Skeletal muscle cell (primary cell): Measurements from ENCODE around the gene PHKA2.

Experiments used
- DNase-seq: peaks from one replicate; pipeline ENCODE4 v3.0.0-alpha.2; 2010; ENCODE audit warnings: low read depth
- H3K4me3 ChIP-seq: 2 replicates; pipeline ENCODE4 v1.5.1; 2011; ENCODE audit warnings: low read depth, mild to moderate bottlenecking, control low read depth, low read length, moderate library complexity

The PHKA2 gene

DNA sequence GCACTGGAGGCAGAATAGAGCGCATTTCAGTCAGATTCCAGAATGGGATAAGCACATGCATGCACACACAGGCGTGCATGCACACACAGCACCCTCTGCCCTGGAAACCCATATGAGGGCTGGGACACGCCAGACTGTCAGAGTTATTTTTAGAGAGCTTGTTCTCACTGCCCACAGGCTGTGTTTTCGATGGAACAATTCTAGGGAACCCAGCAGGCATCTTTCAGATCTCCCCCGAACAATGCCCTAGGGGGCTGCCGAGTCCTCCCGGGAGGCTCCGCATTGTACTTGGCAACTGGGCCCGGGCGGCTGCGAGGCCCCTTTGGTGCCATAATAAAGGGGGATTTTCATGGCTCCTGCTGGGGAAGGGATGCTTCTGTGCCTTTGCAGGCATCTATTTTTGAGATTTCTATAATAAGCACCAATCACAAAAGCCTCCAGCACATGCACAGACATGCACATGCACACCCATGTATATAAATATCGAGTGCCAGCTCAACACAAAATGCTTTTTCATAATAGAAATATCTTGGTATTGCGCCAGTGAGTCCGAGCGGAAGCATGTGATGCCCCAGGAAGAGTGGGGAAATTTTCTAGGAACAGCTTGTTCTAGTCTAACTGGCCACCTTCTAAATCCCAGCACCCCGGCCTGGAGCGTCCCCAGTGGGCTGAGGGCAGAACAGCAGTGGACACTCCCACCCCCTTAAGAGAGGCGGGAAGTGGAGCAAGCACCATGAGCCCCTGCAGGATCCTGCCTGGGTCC, 88.5 kb downstream of the PHKA2 start:
- DNase-seq: no peak
- H3K4me3 ChIP-seq: no peak overlapping the region

GRCh38 chrX:18894156-18894555, 89.8 kb downstream of the PHKA2 start:
- no peak overlapping the region for H3K4me3 ChIP-seq

DNA sequence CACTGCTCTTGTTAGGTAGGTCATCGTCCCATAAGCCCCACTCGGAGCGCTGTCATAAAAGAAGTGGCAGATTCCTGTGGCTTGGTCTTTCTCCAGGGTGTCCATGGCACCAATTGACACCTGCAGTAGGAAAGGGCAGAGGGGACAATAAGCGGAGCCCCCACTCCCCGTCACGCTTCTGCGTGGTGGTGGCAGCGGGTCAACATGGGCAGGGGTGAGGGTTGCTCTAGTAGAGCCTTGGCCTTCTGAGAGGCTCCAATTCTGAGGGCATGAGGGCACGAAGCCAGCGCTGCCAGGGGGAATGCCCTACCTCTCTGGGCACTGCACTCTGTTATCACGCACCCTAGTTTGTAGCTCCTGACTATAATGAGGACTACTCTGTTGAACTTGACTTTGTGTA, 90.4 kb downstream of the PHKA2 start:
- H3K4me3 ChIP-seq: no peak overlapping the region
- DNase-seq: no peak

More at GRCh38 chrX:18894156-18894555, 89.8 kb downstream of the PHKA2 start:
- DNase-seq: no peak

GRCh38 chrX:18892899-18893298, 91.0 kb downstream of the PHKA2 start:
- no peak for DNase-seq
- H3K4me3 ChIP-seq: no peak overlapping the region

GRCh38 chrX:18891548-18891945, 92.4 kb downstream of the PHKA2 start:
- H3K4me3 ChIP-seq: no peak overlapping the region
- no peak for DNase-seq

- H3K4me3 ChIP-seq: no peak overlapping the region
- DNase-seq: no peak
Observed at GRCh38 chrX:18890724-18891547, 93.0 kb downstream of the PHKA2 start.

GRCh38 chrX:18890049-18890381, 93.9 kb downstream of the PHKA2 start:
- no peak for DNase-seq
- H3K4me3 ChIP-seq: no peak overlapping the region

DNA sequence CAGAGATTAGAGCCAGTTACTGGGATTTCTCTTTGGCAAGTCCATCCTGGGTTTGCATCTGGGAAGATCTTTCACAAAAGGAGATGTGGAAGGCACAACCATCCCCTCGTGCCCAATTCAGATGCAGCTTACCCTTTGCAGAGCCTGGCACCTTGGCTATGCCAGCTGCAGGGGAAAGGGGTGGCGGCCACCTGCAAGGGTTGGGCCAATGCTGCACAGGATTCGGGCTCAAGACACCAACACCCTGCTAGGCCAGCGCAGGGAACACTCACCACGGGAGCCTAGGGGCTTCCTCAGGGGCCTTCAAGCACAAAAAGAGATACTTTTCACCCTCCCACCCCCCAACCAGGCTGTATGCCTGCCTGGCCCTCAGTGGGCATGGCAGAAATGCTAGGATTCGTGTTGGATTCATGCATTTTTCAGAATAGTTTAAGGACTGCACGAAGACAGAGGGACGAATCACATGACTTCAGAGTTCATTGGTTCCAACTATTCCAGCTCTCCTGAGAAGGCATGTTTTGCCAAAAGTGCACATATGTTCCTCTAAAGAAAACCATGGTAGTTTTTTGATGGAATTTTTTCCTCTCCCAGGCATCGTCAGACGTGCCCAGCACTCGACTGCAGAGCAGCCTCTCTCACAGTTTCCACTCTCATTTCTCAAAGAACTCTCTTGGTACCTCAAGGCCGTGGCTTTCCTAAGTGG, 94.4 kb downstream of the PHKA2 start:
- H3K4me3 ChIP-seq: no peak overlapping the region
- no peak for DNase-seq

- DNase-seq: no peak
- H3K4me3 ChIP-seq: no peak overlapping the region
Observed at GRCh38 chrX:18888281-18888680, 95.6 kb downstream of the PHKA2 start.

- DNase-seq: no peak
- no peak overlapping the region for H3K4me3 ChIP-seq
Observed at GRCh38 chrX:18887825-18888212, 96.1 kb downstream of the PHKA2 start.

DNA sequence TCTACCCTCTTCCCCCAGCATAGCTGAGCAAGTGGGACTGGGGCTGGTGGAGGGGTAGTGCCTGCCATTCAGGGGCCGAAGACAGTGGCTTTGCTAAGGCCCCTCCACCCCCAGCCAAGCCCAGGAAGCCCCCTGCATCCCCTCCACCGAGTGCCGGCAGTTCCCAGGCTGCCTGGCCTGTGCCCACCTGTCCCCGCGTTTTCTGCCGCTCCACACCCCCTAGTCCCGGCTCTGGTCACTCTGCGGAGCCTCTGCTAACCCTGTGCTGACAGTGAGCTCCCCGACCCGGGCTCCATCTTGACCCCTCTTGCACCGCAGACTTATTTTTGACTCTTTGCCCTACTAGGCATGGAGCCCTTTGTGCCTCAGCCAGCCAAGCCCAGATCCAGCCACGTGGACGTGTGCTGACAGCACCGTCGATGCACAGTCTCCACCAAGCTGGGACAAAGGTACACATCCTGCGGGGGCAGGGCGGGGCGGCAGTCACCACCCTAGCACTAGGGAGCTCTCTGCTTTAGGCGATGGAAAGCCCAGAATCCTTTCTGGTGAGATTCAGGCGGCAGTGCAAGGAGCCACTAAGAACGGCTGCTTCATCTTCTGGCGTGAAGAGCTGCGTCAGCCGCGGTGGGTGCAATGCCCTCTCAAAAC, 96.6 kb downstream of the PHKA2 start:
- no peak overlapping the region for H3K4me3 ChIP-seq
- DNase-seq: no peak

DNA sequence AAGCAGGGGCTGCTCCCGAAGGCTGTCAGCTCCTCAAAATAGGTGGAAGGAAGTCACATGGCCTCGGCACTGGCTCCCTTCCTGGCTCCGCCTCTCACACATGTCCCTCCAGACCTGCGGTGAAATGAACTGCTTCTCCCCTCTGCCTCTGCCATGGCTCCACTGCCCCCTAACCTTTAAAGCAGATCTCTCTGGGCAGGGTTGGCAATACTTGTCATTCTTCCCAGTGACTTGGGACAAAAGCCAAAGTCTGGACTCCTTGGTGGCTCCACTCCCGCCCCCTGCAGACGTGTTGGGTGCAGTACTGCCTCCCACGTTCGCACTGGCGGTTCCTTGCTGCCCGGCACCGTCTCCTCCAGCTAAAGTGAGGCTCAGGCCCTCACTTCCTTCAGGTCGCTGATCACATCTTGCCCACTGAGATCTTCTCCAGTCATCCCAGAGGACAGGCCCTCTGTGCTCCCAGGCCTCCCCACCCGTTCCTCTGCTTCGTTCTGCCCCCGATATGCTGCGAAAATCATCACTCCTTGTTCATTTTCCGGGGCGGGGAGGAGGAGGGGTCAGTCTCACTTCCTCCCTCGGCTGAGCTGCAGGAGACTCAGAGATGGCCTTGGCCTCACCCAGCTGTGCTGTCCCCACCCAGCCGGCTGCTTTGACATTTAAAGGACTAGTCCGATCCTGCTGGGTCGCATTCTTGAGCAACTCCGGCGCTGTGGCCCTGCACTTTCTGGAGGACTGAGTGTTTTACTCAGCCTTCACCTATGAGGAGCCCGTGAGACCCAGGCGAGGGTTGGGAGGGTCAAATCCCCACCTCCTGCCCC, 97.4 kb downstream of the PHKA2 start:
- H3K4me3 ChIP-seq: peak overlapping the region; percentile 32
- no peak for DNase-seq

- H3K4me3 ChIP-seq: peak overlapping the region; percentile 32
- no peak for DNase-seq
Observed at GRCh38 chrX:18886005-18886343, 97.9 kb downstream of the PHKA2 start.

DNA sequence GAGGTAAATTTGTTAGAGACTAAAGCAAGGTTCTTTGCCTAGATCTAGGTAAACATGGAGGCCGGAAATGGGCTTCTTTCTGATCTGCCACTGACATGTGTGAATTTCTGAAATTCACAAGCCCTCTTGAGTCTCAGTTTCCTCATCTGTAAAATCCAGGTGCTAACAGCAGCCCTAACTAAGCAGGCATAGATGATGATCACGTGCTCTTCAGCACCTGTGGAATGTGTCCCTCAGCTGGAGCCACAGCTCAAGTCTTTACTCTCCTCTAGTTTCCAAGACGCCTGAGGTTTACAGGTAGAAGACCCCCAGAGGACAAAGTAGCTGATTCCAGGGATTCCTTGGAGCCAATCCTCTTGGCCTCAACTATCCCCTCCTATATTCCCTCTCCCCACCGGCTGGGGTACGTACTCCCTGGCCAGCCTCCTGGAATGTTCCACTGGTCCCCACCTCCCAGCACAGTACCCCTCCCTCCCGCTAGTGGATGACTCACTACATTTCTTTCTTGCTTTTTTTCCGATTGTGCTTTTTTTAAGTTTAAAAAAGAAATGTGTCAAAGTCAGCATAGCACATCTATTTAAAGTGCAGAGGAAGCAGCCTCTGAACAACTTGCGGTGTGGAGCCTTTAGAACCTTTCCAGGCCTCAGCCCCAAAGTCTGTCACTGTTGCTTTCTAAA, 98.4 kb downstream of the PHKA2 start:
- DNase-seq: no peak
- peak overlapping the region; percentile 32 for H3K4me3 ChIP-seq

- no peak for DNase-seq
- H3K4me3 ChIP-seq: no peak overlapping the region
Observed at GRCh38 chrX:18884916-18885315, 99.0 kb downstream of the PHKA2 start.

- H3K4me3 ChIP-seq: no peak overlapping the region
- DNase-seq: no peak
Observed at GRCh38 chrX:18883961-18884765, 99.8 kb downstream of the PHKA2 start.

- no peak for DNase-seq
- no peak overlapping the region for H3K4me3 ChIP-seq
Observed at GRCh38 chrX:18883234-18883960, 100.5 kb downstream of the PHKA2 start.
